Endothelial cell of umbilical vein (primary cell): ENCODE data around the gene OXSR1. TPM values are rescaled to one million over a fixed set of nuclear protein-coding genes. Genes with fewer than 3 reads are reported as not detected.

ENCODE experiments used
- BruUV-seq: library from RNA; stranded (reverse); fragments of 400-500 nt; replicated peaks from 2 replicates; lab custom pipeline; 2021; lab: Mats Ljungman, UMichigan
- CTCF ChIA-PET: fragments of 300-600, 350-600 bp; sonication (Branson Sonifier 250); formaldehyde crosslinking; loops from one replicate; lab custom pipeline; 2021; ENCODE audit warnings: antibody characterized with exemption, inconsistent platforms; lab: Charles Lee
- POLR2A ChIA-PET: fragments of 300-600, 350-600 bp; sonication (Branson Sonifier 250); formaldehyde crosslinking; loops from one replicate; lab custom pipeline; 2021; ENCODE audit warnings: antibody characterized with exemption, inconsistent platforms; lab: Charles Lee
- DNase-seq: peaks from one replicate; pipeline ENCODE4 v3.0.0-alpha.2; 2011; ENCODE audit warnings: low read depth, low spot score
- FAIRE-seq: peaks from 2 replicates; lab custom pipeline; 2011; peaks lifted over from hg19 to GRCh38; lab: Jason Lieb, UNC
- H2AFZ ChIP-seq: 2 replicates; pipeline ENCODE4 v1.6.0; 2012; ENCODE audit warnings: low read depth, low read length, control low read depth, inconsistent platforms
- H3K27ac ChIP-seq: 2 replicates; pipeline ENCODE4 v1.5.1; 2011; ENCODE audit warnings: low read depth, mild to moderate bottlenecking, control low read depth, low read length, moderate library complexity; ENCODE audit not compliant: insufficient read depth
- H3K27me3 ChIP-seq, 2 experiments: 2 replicates each; pipeline versions ENCODE4 v1.6.0 to v1.6.1; 2011; ENCODE audit warnings: low read length in 2 of 2, mixed read lengths in 1 of 2; ENCODE audit not compliant: control insufficient read depth in 2 of 2, insufficient read depth in 2 of 2
- H3K36me3 ChIP-seq, 2 experiments: 2 replicates in 1 of 2; 3 replicates in 1 of 2; pipeline ENCODE4 v1.5.1; 2011; ENCODE audit warnings: low read length in 2 of 2, mild to moderate bottlenecking in 1 of 2, moderate library complexity in 1 of 2; ENCODE audit not compliant: control insufficient read depth in 2 of 2, insufficient read depth in 2 of 2; ENCODE audit errors: extremely low read depth in 1 of 2
- H3K4me1 ChIP-seq: 3 replicates; pipeline ENCODE4 v1.5.1; 2011; ENCODE audit warnings: mild to moderate bottlenecking, low read length; ENCODE audit not compliant: control insufficient read depth, insufficient read depth; ENCODE audit errors: extremely low read depth
- H3K4me2 ChIP-seq: 2 replicates; pipeline ENCODE4 v1.6.1; 2011; ENCODE audit warnings: low read length, control low read depth, mixed read lengths; ENCODE audit not compliant: insufficient read depth
- H3K4me3 ChIP-seq, 3 experiments: fragments of 200-600 bp in 1 of 3; sonication (generic), shearing (Covaris generic) in 1 of 3; replicated peaks in 1 of 3; 2 replicates each; pipeline ENCODE4 v1.5.1; 2011 to 2016; ENCODE audit warnings: control low read depth in 3 of 3, low read length in 3 of 3, mild to moderate bottlenecking in 2 of 3, inconsistent platforms in 1 of 3, low read depth in 1 of 3, moderate library complexity in 1 of 3; ENCODE audit not compliant: insufficient read depth in 1 of 3
- H3K79me2 ChIP-seq: 2 replicates; pipeline ENCODE4 v1.6.0; 2012; ENCODE audit warnings: low read length, inconsistent platforms; ENCODE audit not compliant: control insufficient read depth, insufficient read depth
- H3K9ac ChIP-seq: replicated peaks from 2 replicates; pipeline ENCODE3; 2011; ENCODE audit warnings: low read length, control low read depth; ENCODE audit not compliant: insufficient read depth; ENCODE audit errors: extremely low read depth
- H3K9me1 ChIP-seq: replicated peaks from 3 replicates; pipeline ENCODE4 v1.6.0; 2011; ENCODE audit warnings: mild to moderate bottlenecking, low read length; ENCODE audit not compliant: control insufficient read depth, insufficient read depth; ENCODE audit errors: extremely low read depth
- H3K9me3 ChIP-seq: replicated peaks from 2 replicates; pipeline ENCODE4 v1.5.1; 2012; ENCODE audit warnings: low read length, inconsistent platforms; ENCODE audit not compliant: control insufficient read depth, insufficient read depth
- H4K20me1 ChIP-seq: replicated peaks from 2 replicates; pipeline ENCODE3; 2011; ENCODE audit warnings: mild to moderate bottlenecking, low read length; ENCODE audit not compliant: control insufficient read depth, insufficient read depth; ENCODE audit errors: extremely low read depth
- EZH2 ChIP-seq: IDR thresholded peaks from 2 replicates; pipeline ENCODE4 v1.6.1; 2012; ENCODE audit warnings: borderline replicate concordance, low read depth, mild to moderate bottlenecking, moderate library complexity, low read length, inconsistent platforms; ENCODE audit not compliant: severe bottlenecking
- FOS ChIP-seq: IDR thresholded peaks from 2 replicates; pipeline ENCODE4 v1.6.1; 2011; ENCODE audit warnings: mild to moderate bottlenecking, low read length, moderate library complexity, borderline replicate concordance; ENCODE audit not compliant: insufficient read depth
- GATA2 ChIP-seq: IDR thresholded peaks from 2 replicates; pipeline ENCODE4 v1.7.0; 2011; ENCODE audit warnings: low read depth, mild to moderate bottlenecking, moderate library complexity, mixed read lengths, low read length; ENCODE audit not compliant: insufficient read length, insufficient read depth
- JUN ChIP-seq: IDR thresholded peaks from 2 replicates; pipeline ENCODE4 v1.6.1; 2011; ENCODE audit warnings: borderline replicate concordance, low read depth; ENCODE audit not compliant: insufficient read length, insufficient read depth
- MYC ChIP-seq: IDR thresholded peaks from one replicate; pipeline ENCODE4 v1.6.1; 2011; ENCODE audit warnings: mild to moderate bottlenecking, low read depth, low read length
- POLR2A ChIP-seq: IDR thresholded peaks from 2 replicates; pipeline ENCODE4 v1.6.1; 2012; ENCODE audit warnings: low read depth, mild to moderate bottlenecking, control low read depth, low read length
- POLR2AphosphoS5 ChIP-seq: IDR thresholded peaks from 2 replicates; pipeline ENCODE4 v1.6.1; 2012; ENCODE audit warnings: low read depth, mild to moderate bottlenecking, control low read depth, low read length, moderate library complexity; ENCODE audit not compliant: insufficient read depth
- dilution Hi-C: fragments of 300-500 bp; cut with MboI; formaldehyde crosslinking; loops from one replicate; pipeline ENCODE4 v1.15.0; 2019; ENCODE audit warnings: low sequenced_read_pairs; ENCODE audit not compliant: extremely low pct_ligation_motif_present
- intact Hi-C: fragments of 100-400 bp; cut with micrococcal nuclease; formaldehyde crosslinking; loops from one replicate; pipeline ENCODE4 v1.10.0; 2022
- polyA plus RNA-seq, 4 experiments: library from polyadenylated mRNA; depleted of rRNA in 3 of 4; stranded (reverse) in 3 of 4; unstranded in 1 of 4; fragments of >200 nt; gene quantifications; 2 replicates each; pipeline versions ENCODE4 v1.2.1 to v1.2.3, GENCODE V29; 2011 to 2012; ENCODE audit warnings: missing spikeins in 1 of 4
- total RNA-seq: library from RNA; stranded (reverse); gene quantifications from 2 replicates; pipeline ENCODE4 v1.2.3, GENCODE V29; 2021
- TF ChIP-seq, protein P1 (sequence below): IDR thresholded peaks from 2 replicates; pipeline ENCODE4 v1.6.1; 2011; ENCODE audit not compliant: insufficient read depth, insufficient read length
- TF ChIP-seq, protein P2 (sequence below), 2 donors: IDR thresholded peaks; 1 replicate in 1 of 2; 2 replicates in 1 of 2; pipeline ENCODE4 v1.5.1; 2011; ENCODE audit warnings: low read length in 2 of 2, mild to moderate bottlenecking in 2 of 2, moderate library complexity in 2 of 2, control low read depth in 1 of 2, inconsistent platforms in 1 of 2, low read depth in 1 of 2; ENCODE audit not compliant: insufficient read depth in 1 of 2; ENCODE audit errors: extremely low read depth in 1 of 2

OXSR1 gene
- total and polyA plus RNA-seq, 2 donors (not counting 3 experiments of a cell fraction or from before 2014, with no cell fraction given) = 15.1 to 32.9 TPM

DNA sequence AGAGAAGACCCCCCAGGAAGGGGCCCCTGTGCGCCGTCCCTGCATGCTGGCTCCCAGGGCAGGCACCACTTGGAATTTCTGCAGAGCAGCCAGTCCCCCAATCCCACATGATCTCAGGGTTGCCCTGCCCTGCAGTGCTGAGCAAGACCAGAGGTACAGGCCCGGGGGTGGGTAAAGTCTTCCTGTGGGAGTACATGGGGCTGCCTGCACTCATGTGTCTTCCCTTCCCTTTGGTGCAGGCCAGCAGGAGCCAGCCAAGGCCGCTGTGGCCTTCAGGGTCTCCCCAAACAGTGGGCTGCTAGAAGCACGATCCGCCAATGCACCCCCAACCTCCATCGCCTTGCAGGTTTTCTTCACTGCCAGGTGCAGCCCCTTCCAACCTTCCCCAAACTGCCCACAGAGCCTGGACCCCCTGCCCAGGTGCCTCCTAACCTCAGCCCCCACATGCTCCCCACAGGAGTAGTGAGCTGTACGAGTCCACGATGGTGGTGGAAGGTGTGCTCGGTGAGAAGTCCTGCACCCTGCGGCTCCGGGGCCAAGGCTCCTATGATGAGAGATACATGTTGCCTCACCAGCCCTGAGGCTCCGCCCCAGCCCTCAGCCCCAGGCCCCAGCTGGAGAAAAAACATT is 43.4 kb upstream of the OXSR1 start:
- Histone ChIP-seq H3K9me3 (no peaks in the 10 kb centered on the region), H3K4me2 (no peak overlapping the region), H3K9ac (no peak overlapping the region), H3K27ac (no peak overlapping the region), H3K4me3 (no peak overlapping the region), H3K27me3 (no peaks in the 10 kb centered on the region), H3K4me1 (no peaks in the 10 kb centered on the region), H3K79me2 (no peaks in the 10 kb centered on the region), H2AFZ (no peak overlapping the region), H4K20me1 (no peaks in the 10 kb centered on the region), H3K9me1 (no peaks in the 10 kb centered on the region), H3K36me3 (peaks cover 11 to 27% of the 10 kb centered on the region in 2 experiments)
- no peak for FAIRE-seq
- ChIA-PET CTCF (interaction anchor here (1.3 to 2.0 kb wide), 2 partner anchors 9 to 176 kb away, joined by 3 to 5 read pairs; no protein-coding TSS in a partner anchor), POLR2A (no interaction called here)
- DNase-seq = no peak
- dilution Hi-C loops = no loop called here
- TF ChIP-seq, protein P1, sequence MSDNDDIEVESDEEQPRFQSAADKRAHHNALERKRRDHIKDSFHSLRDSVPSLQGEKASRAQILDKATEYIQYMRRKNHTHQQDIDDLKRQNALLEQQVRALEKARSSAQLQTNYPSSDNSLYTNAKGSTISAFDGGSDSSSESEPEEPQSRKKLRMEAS = no peak
- no peak for TF ChIP-seq POLR2AphosphoS5
- TF ChIP-seq EZH2 = no peak
- no peak for TF ChIP-seq POLR2A
- no peak for TF ChIP-seq MYC
- intact Hi-C loops = no loop called here
- no TSS peak for BruUV-seq

DNA sequence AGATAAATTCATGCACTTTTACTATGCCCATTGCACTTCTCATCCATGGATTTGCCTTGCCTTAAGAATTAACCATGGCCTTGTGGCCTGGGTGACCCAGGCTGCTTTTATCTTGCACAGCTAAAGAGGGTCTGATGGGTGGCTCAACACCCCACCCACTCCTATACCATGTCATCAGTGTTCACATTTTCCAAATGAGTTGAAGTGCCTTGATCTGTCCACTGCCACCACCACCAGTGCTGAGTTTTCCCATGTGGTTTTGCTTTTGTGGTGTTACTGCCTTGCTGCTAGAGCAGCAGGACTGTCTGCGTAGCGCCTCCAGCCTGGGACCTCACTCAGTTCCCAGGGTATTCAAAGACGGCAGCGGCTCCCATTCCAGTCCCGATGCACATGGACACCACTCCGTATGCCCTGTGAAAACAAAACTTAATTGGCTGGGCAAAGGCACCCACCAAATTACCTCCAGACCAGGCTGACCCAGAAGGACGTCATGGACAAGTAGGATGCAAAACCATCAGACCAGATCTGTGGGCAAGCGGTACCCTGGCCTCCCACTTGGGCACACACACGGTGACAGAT is 42.5 kb upstream of the OXSR1 start:
- TF ChIP-seq GATA2 = no peak
- no peak for TF ChIP-seq POLR2AphosphoS5
- TF ChIP-seq, protein P1 = no peak
- no peak for TF ChIP-seq POLR2A
- TF ChIP-seq FOS = no peak
- TF ChIP-seq MYC = no peak
- TF ChIP-seq, protein P2, sequence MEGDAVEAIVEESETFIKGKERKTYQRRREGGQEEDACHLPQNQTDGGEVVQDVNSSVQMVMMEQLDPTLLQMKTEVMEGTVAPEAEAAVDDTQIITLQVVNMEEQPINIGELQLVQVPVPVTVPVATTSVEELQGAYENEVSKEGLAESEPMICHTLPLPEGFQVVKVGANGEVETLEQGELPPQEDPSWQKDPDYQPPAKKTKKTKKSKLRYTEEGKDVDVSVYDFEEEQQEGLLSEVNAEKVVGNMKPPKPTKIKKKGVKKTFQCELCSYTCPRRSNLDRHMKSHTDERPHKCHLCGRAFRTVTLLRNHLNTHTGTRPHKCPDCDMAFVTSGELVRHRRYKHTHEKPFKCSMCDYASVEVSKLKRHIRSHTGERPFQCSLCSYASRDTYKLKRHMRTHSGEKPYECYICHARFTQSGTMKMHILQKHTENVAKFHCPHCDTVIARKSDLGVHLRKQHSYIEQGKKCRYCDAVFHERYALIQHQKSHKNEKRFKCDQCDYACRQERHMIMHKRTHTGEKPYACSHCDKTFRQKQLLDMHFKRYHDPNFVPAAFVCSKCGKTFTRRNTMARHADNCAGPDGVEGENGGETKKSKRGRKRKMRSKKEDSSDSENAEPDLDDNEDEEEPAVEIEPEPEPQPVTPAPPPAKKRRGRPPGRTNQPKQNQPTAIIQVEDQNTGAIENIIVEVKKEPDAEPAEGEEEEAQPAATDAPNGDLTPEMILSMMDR (IDR thresholded peaks at IDR 0.05; ENCODE audit: extremely low read depth in 1 of 2, insufficient read depth in 1 of 2, low read depth in 1 of 2, low read length in 2 of 2) = no peak
- no peak for TF ChIP-seq JUN
- TF ChIP-seq EZH2 = no peak
- no peak overlapping the region for H3K4me3 ChIP-seq
- POLR2A ChIA-PET = no interaction called here
- H2AFZ ChIP-seq = no peak overlapping the region
- DNase-seq (no peak), FAIRE-seq (no peak)
- intact Hi-C loops (no loop called here), dilution Hi-C loops (no loop called here)
- no peaks in the 10 kb centered on the region for H3K9me3 ChIP-seq
- H3K27ac ChIP-seq = no peak overlapping the region
- no TSS peak for BruUV-seq
- H4K20me1 ChIP-seq = no peaks in the 10 kb centered on the region
- H3K27me3 ChIP-seq = no peaks in the 10 kb centered on the region
- no peaks in the 10 kb centered on the region for H3K4me1 ChIP-seq
- no peaks in the 10 kb centered on the region for H3K79me2 ChIP-seq
- no peak overlapping the region for H3K4me2 ChIP-seq
- CTCF ChIA-PET = interaction anchor here (2.0 kb wide), 1 partner anchor 176 kb away, joined by 5 read pairs; no protein-coding TSS in a partner anchor
- no peaks in the 10 kb centered on the region for H3K9me1 ChIP-seq
- peaks cover 17 to 34% of the 10 kb centered on the region in 2 experiments for H3K36me3 ChIP-seq
- H3K9ac ChIP-seq = no peak overlapping the region
